HL-60 (cell line): ENCODE measurements around the gene ZNRF2.

Experiments used
- DNase-seq, 2 experiments: peaks; one replicate each; pipeline ENCODE4 v3.0.0-alpha.2; 2010 to 2020; ENCODE audit warnings: low read depth in 1 of 2, low spot score in 1 of 2
- H3K27ac ChIP-seq: fragments of 250-450 bp; sonication (Bioruptor Pico); replicated peaks from 2 replicates; pipeline ENCODE4 v1.5.1; 2020; ENCODE audit warnings: mild to moderate bottlenecking, moderate library complexity
- H3K27me3 ChIP-seq: fragments of 250-450 bp; sonication (Bioruptor Pico); 2 replicates; pipeline ENCODE4 v1.5.1; 2021; ENCODE audit warnings: mild to moderate bottlenecking, moderate library complexity; ENCODE audit not compliant: insufficient read depth, poor library complexity, severe bottlenecking
- H3K4me3 ChIP-seq: replicated peaks from 2 replicates; pipeline ENCODE4 v1.5.1; 2011; ENCODE audit warnings: mild to moderate bottlenecking, control low read depth, low read length; ENCODE audit not compliant: insufficient read depth
- GABPA ChIP-seq: IDR thresholded peaks from 2 replicates; pipeline ENCODE4 v1.6.1; 2012; ENCODE audit warnings: low read depth
- POLR2AphosphoS5 ChIP-seq: IDR thresholded peaks from 2 replicates; pipeline ENCODE4 v1.6.1; 2012; ENCODE audit warnings: low read depth
- REST ChIP-seq: IDR thresholded peaks from 2 replicates; pipeline ENCODE4 v1.6.1; 2012; ENCODE audit warnings: low read depth; ENCODE audit not compliant: insufficient replicate concordance
- SPI1 ChIP-seq: IDR thresholded peaks from 2 replicates; pipeline ENCODE4 v1.6.1; 2012; ENCODE audit warnings: low read depth, mild to moderate bottlenecking, borderline replicate concordance
- TF ChIP-seq, protein P1 (sequence below): IDR thresholded peaks from one replicate; pipeline ENCODE4 v1.5.1; 2011; ENCODE audit warnings: low read length, control low read depth, inconsistent platforms; ENCODE audit not compliant: insufficient read depth

Gene ZNRF2

DNA sequence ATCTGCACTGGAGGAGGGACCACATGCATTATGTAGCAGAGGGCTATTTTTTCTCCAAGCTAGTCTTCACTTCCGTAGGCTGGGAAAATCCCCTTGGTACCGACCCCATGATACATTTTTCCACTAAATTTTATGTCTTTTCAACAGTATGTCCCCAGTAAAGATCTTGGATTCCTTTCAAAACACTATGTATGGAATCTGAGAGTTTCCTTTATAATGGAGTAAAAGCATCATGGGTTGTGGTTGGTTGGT, 4.8 kb upstream of the ZNRF2 start:
- no peak for DNase-seq
- TF ChIP-seq GABPA (no peak), REST (no peak), SPI1 (no peak), POLR2AphosphoS5 (no peak)
- Histone ChIP-seq H3K4me3 (no peak overlapping the region), H3K27ac (no peak overlapping the region), H3K27me3 (no peaks in the 10 kb centered on the region)

DNA sequence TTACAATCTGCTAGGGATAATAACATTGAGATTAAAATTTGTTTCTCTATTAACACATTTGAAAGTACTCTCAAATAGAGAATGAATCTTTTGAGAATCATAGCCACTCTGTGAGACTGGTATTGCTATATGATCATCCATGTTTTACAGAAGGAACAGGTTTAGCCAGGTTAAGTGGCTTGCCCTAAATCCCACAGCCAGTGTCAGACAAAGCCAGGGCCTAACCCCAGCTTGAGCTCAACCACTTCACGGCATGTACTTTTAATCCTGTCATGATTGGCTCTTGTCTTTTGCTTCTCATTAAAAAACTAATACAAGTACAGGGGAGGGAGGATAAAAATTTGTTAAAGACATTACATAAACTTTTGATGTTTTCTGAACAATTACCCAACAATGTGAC, 3.8 kb upstream of the ZNRF2 start:
- H3K27ac ChIP-seq = no peak overlapping the region
- no peak overlapping the region for H3K4me3 ChIP-seq
- no peak for DNase-seq
- TF ChIP-seq POLR2AphosphoS5 (no peak), SPI1 (no peak), REST (no peak), GABPA (no peak)
- TF ChIP-seq, protein P1, sequence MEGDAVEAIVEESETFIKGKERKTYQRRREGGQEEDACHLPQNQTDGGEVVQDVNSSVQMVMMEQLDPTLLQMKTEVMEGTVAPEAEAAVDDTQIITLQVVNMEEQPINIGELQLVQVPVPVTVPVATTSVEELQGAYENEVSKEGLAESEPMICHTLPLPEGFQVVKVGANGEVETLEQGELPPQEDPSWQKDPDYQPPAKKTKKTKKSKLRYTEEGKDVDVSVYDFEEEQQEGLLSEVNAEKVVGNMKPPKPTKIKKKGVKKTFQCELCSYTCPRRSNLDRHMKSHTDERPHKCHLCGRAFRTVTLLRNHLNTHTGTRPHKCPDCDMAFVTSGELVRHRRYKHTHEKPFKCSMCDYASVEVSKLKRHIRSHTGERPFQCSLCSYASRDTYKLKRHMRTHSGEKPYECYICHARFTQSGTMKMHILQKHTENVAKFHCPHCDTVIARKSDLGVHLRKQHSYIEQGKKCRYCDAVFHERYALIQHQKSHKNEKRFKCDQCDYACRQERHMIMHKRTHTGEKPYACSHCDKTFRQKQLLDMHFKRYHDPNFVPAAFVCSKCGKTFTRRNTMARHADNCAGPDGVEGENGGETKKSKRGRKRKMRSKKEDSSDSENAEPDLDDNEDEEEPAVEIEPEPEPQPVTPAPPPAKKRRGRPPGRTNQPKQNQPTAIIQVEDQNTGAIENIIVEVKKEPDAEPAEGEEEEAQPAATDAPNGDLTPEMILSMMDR = no peak
- no peaks in the 10 kb centered on the region for H3K27me3 ChIP-seq

DNA sequence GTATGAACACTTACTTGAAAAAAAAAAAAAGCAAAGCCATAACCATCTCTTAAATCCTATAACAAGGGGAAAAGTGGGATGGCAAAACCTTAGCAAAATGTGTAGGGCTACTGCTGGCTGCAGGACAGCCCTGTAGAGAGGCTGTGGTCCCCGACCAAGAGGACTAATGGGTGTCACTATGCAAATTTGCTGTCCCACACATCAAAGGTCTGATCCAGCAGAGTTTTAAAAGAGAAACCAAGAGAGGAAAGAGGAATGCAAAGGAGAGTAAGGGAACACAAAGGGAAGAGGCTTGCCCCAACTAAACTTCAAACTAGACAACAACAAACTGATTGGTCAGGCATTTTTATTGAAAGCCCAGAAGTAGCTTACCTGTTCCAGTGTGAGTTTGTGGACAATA, 3.1 kb upstream of the ZNRF2 start:
- no peak overlapping the region for H3K4me3 ChIP-seq
- no peak for DNase-seq
- TF ChIP-seq SPI1 = no peak
- no peak for TF ChIP-seq POLR2AphosphoS5
- no peak for TF ChIP-seq GABPA
- TF ChIP-seq, protein P1 = no peak
- no peak for TF ChIP-seq REST
- H3K27ac ChIP-seq = no peak overlapping the region
- no peaks in the 10 kb centered on the region for H3K27me3 ChIP-seq

GRCh38 chr7:30281791-30282190, 2.6 kb upstream of the ZNRF2 start:
- no peak for DNase-seq
- H3K27ac ChIP-seq = no peak overlapping the region
- H3K27me3 ChIP-seq = no peaks in the 10 kb centered on the region
- no peak overlapping the region for H3K4me3 ChIP-seq
- TF ChIP-seq, protein P1 = no peak
- TF ChIP-seq SPI1 (no peak), GABPA (no peak), REST (no peak), POLR2AphosphoS5 (no peak)
